OCI-LY1 (cell line): Measurements from ENCODE around the gene INTS13.

Source experiments
- H2AFZ ChIP-seq: fragments of 200-600 bp; sonication (generic), shearing (Covaris generic); 2 replicates; pipeline ENCODE4 v1.6.0; 2014; ENCODE audit warnings: antibody characterized with exemption, mild to moderate bottlenecking, low read length
- H3F3A ChIP-seq: fragments of 200-600 bp; sonication (generic), shearing (Covaris generic); 2 replicates; pipeline ENCODE4 v1.6.0; 2014; ENCODE audit warnings: mild to moderate bottlenecking, antibody characterized with exemption, low read length, moderate library complexity; ENCODE audit not compliant: insufficient read depth
- H3K27ac ChIP-seq: fragments of 200-600 bp; sonication (generic); 2 replicates; pipeline ENCODE4 v1.5.1; 2014; ENCODE audit warnings: low read length, mixed run types, mild to moderate bottlenecking, low read depth; ENCODE audit not compliant: poor library complexity, severe bottlenecking
- H3K27me3 ChIP-seq: fragments of 200-600 bp; sonication (generic); 2 replicates; pipeline ENCODE4 v1.6.0; 2014; ENCODE audit warnings: antibody characterized with exemption, mild to moderate bottlenecking, low read length, moderate library complexity; ENCODE audit not compliant: insufficient read depth
- H3K36me3 ChIP-seq: fragments of 200-600 bp; sonication (generic); 2 replicates; pipeline ENCODE4 v1.6.1; 2014; ENCODE audit warnings: mild to moderate bottlenecking, antibody characterized with exemption, low read length, moderate library complexity, mixed read lengths; ENCODE audit not compliant: insufficient read depth
- H3K4me1 ChIP-seq: fragments of 200-600 bp; sonication (generic); 2 replicates; pipeline ENCODE4 v1.5.1; 2014; ENCODE audit warnings: mild to moderate bottlenecking, low read length, moderate library complexity; ENCODE audit not compliant: insufficient read depth, severe bottlenecking
- H3K4me2 ChIP-seq: fragments of 200-600 bp; sonication (generic), shearing (Covaris generic); 2 replicates; pipeline ENCODE4 v1.6.1; 2014; ENCODE audit warnings: low read length
- H3K4me3 ChIP-seq: fragments of 200-600 bp; sonication (generic); 2 replicates; pipeline ENCODE4 v1.5.1; 2014; ENCODE audit warnings: low read length, low read depth, mild to moderate bottlenecking, mixed read lengths; ENCODE audit not compliant: poor library complexity, severe bottlenecking
- H3K79me2 ChIP-seq: fragments of 200-600 bp; shearing (Covaris generic); 2 replicates; pipeline ENCODE4 v1.6.1; 2016; ENCODE audit warnings: mixed run types, low read length, mixed read lengths; ENCODE audit not compliant: insufficient read depth
- H3K9ac ChIP-seq: fragments of 200-600 bp; sonication (generic), shearing (Covaris generic); 2 replicates; pipeline ENCODE4 v1.6.1; 2014; ENCODE audit warnings: mild to moderate bottlenecking, low read length, mixed read lengths
- H3K9me2 ChIP-seq: fragments of 200-600 bp; sonication (generic), shearing (Covaris generic); 2 replicates; pipeline ENCODE4 v1.6.1; 2014; ENCODE audit warnings: low read depth, mild to moderate bottlenecking, low read length, mixed read lengths
- H3K9me3 ChIP-seq: fragments of 200-600 bp; shearing (Covaris generic); 2 replicates; pipeline ENCODE4 v1.6.1; 2014; ENCODE audit warnings: low read length, mixed read lengths
- H4K20me1 ChIP-seq: fragments of 200-600 bp; sonication (generic), shearing (Covaris generic); 2 replicates; pipeline ENCODE4 v1.6.0; 2016; ENCODE audit warnings: mild to moderate bottlenecking, low read length; ENCODE audit not compliant: insufficient read depth
- EZH2 ChIP-seq: fragments of 200-600 bp; sonication (generic), shearing (Covaris generic); IDR thresholded peaks from 2 replicates; pipeline ENCODE4 v1.8.0; 2017; ENCODE audit warnings: borderline replicate concordance, mixed run types, mild to moderate bottlenecking, antibody characterized with exemption, low read length, moderate library complexity, mixed read lengths
- TF ChIP-seq, protein P1 (sequence below): fragments of 200-600 bp; sonication (generic), shearing (Covaris generic); IDR thresholded peaks from 2 replicates; pipeline ENCODE4 v1.5.1; 2017; ENCODE audit warnings: mild to moderate bottlenecking, antibody characterized with exemption, low read length, moderate library complexity, mixed read lengths

INTS13 gene

DNA sequence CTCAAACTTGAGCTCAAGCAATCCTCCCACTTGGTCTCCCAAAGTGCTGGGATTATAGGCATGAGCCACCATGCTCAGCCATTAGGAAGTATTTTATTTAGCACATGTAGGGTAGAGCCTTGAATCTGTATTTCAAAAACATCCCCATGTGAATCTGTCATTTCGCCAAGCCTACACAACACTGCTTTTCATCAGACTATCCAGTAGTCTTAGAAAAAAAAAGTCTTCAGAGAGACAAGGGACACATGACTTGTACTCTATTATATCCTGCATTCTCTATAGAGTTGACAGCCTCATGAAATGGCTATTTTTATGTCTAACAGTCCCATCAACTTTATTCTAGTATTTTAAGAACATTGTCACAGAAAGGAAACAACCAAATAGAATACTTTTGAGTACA lies 41.0 kb upstream of the INTS13 start:
- H4K20me1 ChIP-seq, result no peaks in the 10 kb centered on the region
- H3K27me3 ChIP-seq, result no peaks in the 10 kb centered on the region
- H3F3A ChIP-seq, result no peaks in the 10 kb centered on the region
- H2AFZ ChIP-seq, result no peak overlapping the region
- H3K9me2 ChIP-seq, result no peaks in the 10 kb centered on the region
- TF ChIP-seq EZH2, result no peak
- TF ChIP-seq, protein P1, sequence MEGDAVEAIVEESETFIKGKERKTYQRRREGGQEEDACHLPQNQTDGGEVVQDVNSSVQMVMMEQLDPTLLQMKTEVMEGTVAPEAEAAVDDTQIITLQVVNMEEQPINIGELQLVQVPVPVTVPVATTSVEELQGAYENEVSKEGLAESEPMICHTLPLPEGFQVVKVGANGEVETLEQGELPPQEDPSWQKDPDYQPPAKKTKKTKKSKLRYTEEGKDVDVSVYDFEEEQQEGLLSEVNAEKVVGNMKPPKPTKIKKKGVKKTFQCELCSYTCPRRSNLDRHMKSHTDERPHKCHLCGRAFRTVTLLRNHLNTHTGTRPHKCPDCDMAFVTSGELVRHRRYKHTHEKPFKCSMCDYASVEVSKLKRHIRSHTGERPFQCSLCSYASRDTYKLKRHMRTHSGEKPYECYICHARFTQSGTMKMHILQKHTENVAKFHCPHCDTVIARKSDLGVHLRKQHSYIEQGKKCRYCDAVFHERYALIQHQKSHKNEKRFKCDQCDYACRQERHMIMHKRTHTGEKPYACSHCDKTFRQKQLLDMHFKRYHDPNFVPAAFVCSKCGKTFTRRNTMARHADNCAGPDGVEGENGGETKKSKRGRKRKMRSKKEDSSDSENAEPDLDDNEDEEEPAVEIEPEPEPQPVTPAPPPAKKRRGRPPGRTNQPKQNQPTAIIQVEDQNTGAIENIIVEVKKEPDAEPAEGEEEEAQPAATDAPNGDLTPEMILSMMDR, result no peak
- H3K36me3 ChIP-seq, result peaks cover 74% of the 10 kb centered on the region
- no peak overlapping the region for H3K27ac ChIP-seq
- no peak overlapping the region for H3K4me2 ChIP-seq
- no peaks in the 10 kb centered on the region for H3K9me3 ChIP-seq
- peaks cover 7% of the 10 kb centered on the region for H3K4me1 ChIP-seq
- H3K9ac ChIP-seq, result no peak overlapping the region
- no peak overlapping the region for H3K4me3 ChIP-seq
- no peaks in the 10 kb centered on the region for H3K79me2 ChIP-seq

DNA sequence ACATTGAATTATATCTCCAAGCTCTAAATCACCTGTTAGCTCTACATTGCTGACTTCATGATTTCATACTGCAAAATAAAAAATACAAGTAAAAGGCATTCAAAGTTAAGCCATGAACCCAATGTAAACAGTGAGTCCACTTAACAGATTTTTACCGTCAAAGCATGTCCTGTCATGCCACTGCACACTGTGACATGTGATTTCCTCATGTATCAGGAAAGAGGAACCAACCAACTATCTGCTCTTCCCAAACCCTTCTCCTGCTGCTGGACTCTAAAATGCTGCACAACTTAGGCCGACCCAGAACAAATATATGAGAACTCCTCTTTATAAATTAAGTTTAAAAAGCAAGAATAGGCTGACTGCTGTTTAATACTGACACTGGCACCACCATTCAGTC lies 38.9 kb upstream of the INTS13 start:
- Histone ChIP-seq H3K4me2 (no peak overlapping the region), H3K9ac (no peak overlapping the region), H3K4me3 (no peak overlapping the region), H3K36me3 (peaks cover 70% of the 10 kb centered on the region), H3K9me3 (no peaks in the 10 kb centered on the region), H3K27me3 (no peaks in the 10 kb centered on the region), H3K4me1 (peaks cover 15% of the 10 kb centered on the region), H3K9me2 (no peaks in the 10 kb centered on the region), H3F3A (no peaks in the 10 kb centered on the region), H4K20me1 (no peaks in the 10 kb centered on the region), H3K79me2 (no peaks in the 10 kb centered on the region), H2AFZ (no peak overlapping the region), H3K27ac (no peak overlapping the region)
- TF ChIP-seq, protein P1, result no peak
- no peak for TF ChIP-seq EZH2

DNA sequence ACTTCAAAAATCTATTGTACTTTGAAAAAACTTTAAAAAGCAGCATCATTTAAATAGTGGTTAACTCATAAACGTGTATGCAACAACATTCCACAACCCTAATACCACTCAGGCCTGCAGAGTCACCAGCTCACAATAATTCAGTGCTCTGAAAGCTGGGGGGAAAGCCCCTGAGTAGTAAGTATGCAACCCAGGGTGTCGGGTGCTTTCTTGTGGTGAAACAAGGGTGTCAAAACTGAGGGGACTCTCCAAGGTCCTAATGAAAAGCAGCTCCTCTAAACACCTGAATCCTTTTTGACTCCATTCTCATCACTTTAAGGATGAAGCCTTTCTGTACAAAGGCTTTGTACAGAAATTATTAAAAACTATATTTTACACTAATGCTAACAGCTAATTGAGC lies 34.2 kb upstream of the INTS13 start:
- Histone ChIP-seq H3K27ac (peak overlapping the region; percentile 36), H3K9ac (no peak overlapping the region), H2AFZ (no peak overlapping the region), H3K27me3 (no peaks in the 10 kb centered on the region), H3K4me2 (no peak overlapping the region), H3F3A (no peaks in the 10 kb centered on the region), H4K20me1 (no peaks in the 10 kb centered on the region), H3K4me3 (no peak overlapping the region), H3K79me2 (no peaks in the 10 kb centered on the region), H3K9me2 (no peaks in the 10 kb centered on the region), H3K9me3 (no peaks in the 10 kb centered on the region), H3K36me3 (peaks cover 64% of the 10 kb centered on the region), H3K4me1 (peaks cover 20% of the 10 kb centered on the region)
- no peak for TF ChIP-seq EZH2
- TF ChIP-seq, protein P1, result no peak
